ENCODE data around the gene FLOT2.
"Not testable (repeated sequence)": the region's sequence is repeated elsewhere in the genome, so short reads cannot be mapped to it uniquely, and the experiment has no call there.

Gene FLOT2

GRCh38 chr17:28842282-28843012 lies 55.1 kb downstream of the FLOT2 start, which contains the start of gene FAM222B:
FAM222B (minus strand) TSS chr17:28842790; CDS start chr17:28766667, 76,123 bp downstream.
- DNase-seq (ENCODE audit: low read depth): peak; percentile 75

DNA sequence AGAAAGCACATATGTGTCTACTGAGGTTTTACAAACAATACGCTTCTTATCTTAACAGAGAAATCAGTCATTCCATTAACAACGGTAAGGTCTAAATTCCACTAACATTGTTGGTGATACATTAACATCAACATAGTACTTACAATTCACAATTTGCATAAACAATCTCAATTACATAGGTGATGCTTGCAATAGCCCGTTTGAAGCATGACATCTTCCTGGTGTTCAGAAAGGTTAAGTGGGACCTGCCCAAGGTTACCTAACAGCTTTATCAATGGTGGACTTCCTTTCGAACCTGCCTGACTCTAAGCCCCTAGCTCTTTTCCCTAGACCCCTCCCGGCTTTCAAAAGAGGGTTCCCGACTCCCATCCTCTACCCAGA lies 55.6 kb downstream of the FLOT2 start:
- no peak for DNase-seq (ENCODE audit: low read depth)

GRCh38 chr17:28839221-28839620 lies 58.3 kb downstream of the FLOT2 start:
- DNase-seq (ENCODE audit: low read depth): no peak

DNA sequence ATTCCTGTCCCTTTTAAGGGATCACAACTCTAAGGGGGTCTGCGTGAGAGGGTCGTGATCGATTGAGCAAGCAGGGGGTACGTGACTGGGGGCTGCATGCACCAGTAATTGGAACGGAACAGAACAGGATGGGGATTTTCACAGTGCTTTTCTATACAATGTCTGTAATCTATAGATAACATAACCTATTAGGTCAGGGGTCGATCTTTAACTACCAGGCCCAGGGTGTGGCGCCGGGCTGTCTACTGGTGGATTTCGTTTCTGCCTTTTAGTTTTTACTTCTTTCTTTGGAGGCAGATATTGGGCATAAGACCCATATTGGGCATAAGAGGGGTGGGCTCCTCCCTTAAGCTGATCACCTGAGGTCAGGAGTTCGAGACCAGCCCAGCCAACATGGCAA lies 61.0 kb downstream of the FLOT2 start:
- DNase-seq (ENCODE audit: low read depth): not testable (repeated sequence)

GRCh38 chr17:28834420-28834819 lies 63.1 kb downstream of the FLOT2 start:
- DNase-seq (ENCODE audit: low read depth): no peak

All from T follicular helper cell (primary cell).